SK-N-SH (cell line): ENCODE measurements around the gene CATSPER3.

ENCODE experiments used
- EP300 ChIP-seq, 2 experiments: IDR thresholded peaks; 2 replicates each; pipeline versions ENCODE4 v1.4.0 to v1.6.1; 2012; ENCODE audit warnings: borderline replicate concordance in 1 of 2, low read depth in 1 of 2, low read length in 1 of 2
- FOSL2 ChIP-seq: IDR thresholded peaks from 2 replicates; pipeline ENCODE4 v1.4.0; 2012; ENCODE audit warnings: low read depth, mild to moderate bottlenecking, moderate library complexity, borderline replicate concordance
- RCOR1 ChIP-seq: fragments of 150-350 bp; IDR thresholded peaks from 2 replicates; pipeline ENCODE4 v1.6.1; 2017; ENCODE audit warnings: antibody characterized with exemption, low read length
- SMC3 ChIP-seq: IDR thresholded peaks from 2 replicates; pipeline ENCODE4 v1.6.1; 2012; ENCODE audit warnings: low read depth, low read length, improper control_type of control experiment

DNA sequence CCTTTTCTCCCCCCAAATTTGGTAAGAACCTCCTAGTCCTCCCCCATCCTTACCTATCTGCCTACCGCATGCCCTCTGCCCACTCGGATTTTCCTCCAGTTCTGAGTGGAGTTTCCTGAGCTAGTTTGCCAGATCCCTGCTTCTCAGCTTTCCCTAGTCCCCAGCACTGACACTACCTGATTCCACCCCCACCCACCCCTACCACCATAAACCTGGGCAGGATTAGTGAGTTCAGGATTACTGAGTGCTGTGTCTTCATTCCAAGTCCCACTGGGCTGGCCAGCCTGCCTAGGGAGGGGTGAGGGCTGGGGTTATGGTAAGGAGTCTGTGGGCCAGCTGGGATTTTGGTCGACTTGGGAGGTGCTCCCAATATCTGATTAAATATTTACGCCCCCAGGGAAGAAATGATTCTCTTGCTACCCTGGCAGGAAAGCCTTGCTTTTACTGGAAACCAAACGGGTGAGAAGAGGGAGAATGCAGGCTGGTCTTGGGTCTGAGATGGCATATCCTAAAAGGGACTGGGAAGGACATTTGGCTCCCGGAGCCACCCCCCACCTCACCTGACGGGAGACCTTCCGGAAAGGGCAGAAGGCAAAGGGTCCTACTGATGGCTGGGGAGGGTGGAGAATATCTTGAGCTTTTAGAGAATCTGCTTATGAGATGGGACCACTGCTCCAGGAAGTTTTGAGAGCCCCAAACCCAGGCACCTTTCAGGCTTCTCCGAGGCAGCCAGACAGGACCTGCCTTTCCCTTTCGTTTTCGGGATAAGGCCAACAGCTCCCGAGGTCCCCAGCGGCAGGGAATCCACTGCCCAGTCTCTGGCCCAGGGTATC is 62.6 kb downstream of the CATSPER3 start:
- no peak for TF ChIP-seq FOSL2
- TF ChIP-seq EP300 (IDR thresholded peaks at IDR 0.05; ENCODE audit: borderline replicate concordance in 1 of 2, low read depth in 1 of 2, low read length in 1 of 2): no peak
- no peak for TF ChIP-seq RCOR1
- TF ChIP-seq SMC3: no peak
